Measurements from ENCODE around the gene ESRRG. TPM values are rescaled to one million over a fixed set of nuclear protein-coding genes. Genes with fewer than 3 reads are reported as not detected.

Gene ESRRG
- total RNA-seq, result not detected

- ChIA-PET CTCF (no interaction called here), POLR2A (no interaction called here)
- peaks cover 6% of the 10 kb centered on the region for H3K4me1 Mint-ChIP-seq
- H3K27ac Mint-ChIP-seq, result no peak within 1 kb of the TSS
- H3K36me3 Mint-ChIP-seq (ENCODE audit: low read depth), result no peaks in the 10 kb centered on the region
- no peak for DNase-seq
- intact Hi-C loops (cut with DNase I, micrococcal nuclease), result no loop called here
- H3K9me3 Mint-ChIP-seq (ENCODE audit: low read depth), result no peaks in the 10 kb centered on the region
- ATAC-seq, result no peak
- peaks cover 16% of the 10 kb centered on the region for H3K27me3 Mint-ChIP-seq
- no peak within 1 kb of the TSS for H3K4me3 Mint-ChIP-seq
Measured at GRCh38 chr1:216723274-216723780, at the start of gene ESRRG. TSS of gene ESRRG (minus strand) at chr1:216723429. CDS start at chr1:216723299, 130 bp downstream.

- Mint-ChIP-seq H3K9me3 (ENCODE audit: low read depth) (no peaks in the 10 kb centered on the region), H3K27me3 (no peaks in the 10 kb centered on the region), H3K36me3 (ENCODE audit: low read depth) (no peaks in the 10 kb centered on the region), H3K4me3 (no peak overlapping the region), H3K27ac (no peak overlapping the region), H3K4me1 (no peaks in the 10 kb centered on the region)
- DNase-seq (no peak), ATAC-seq (no peak)
- CTCF ChIA-PET, result interaction anchor here (0.7 kb wide), 1 partner anchor 1245 kb away, joined by 3 read pairs; no protein-coding TSS in a partner anchor
- POLR2A ChIA-PET, result no interaction called here
- intact Hi-C loops (cut with DNase I, micrococcal nuclease), result no loop called here
Measured at GRCh38 chr1:216771922-216772321, 48.7 kb upstream of the ESRRG start.

DNA sequence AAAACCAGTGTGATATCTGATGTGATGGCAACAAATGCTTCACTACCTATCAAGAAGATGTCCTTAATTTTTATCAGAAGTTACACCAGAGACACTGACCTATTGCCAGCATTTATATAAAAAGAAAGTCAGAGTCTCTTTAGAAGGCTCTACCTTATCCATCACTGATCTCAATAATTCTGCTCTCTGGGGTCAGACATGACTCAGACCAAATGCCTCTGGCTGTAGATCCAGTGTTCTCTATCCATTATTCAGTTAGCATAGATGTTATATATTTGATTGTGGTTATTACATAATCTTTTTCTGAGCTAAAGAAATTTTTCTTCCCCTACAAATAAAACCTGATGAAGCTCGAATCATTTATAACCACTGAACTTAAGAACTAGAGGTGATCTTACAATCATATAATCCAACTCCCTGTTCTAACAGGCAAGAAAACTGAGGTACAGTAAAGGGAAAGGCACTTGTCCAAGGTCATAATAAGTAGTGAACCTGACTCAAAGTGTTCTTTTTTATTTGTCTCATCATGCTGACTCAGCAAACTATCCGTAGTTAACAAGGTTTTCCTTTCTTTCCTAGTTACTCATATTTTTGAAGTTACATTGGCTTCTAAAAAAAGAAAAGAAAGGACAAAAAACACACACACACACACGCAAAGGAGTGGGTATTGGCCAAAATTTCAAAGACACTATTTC lies 43.6 kb upstream of the ESRRG start:
- no peaks in the 10 kb centered on the region for H3K4me1 Mint-ChIP-seq

GRCh38 chr1:216765346-216766300 lies 42.4 kb upstream of the ESRRG start:
- CTCF ChIA-PET, result no interaction called here
- no peaks in the 10 kb centered on the region for H3K4me1 Mint-ChIP-seq
- no peak for DNase-seq
- POLR2A ChIA-PET, result no interaction called here
- intact Hi-C loops (cut with DNase I, micrococcal nuclease), result no loop called here
- no peaks in the 10 kb centered on the region for H3K36me3 Mint-ChIP-seq (ENCODE audit: low read depth)
- H3K4me3 Mint-ChIP-seq, result no peak overlapping the region
- no peaks in the 10 kb centered on the region for H3K27me3 Mint-ChIP-seq
- no peak for ATAC-seq
- no peaks in the 10 kb centered on the region for H3K9me3 Mint-ChIP-seq (ENCODE audit: low read depth)
- H3K27ac Mint-ChIP-seq, result no peak overlapping the region

More for the DNA sequence above, 43.6 kb upstream of the ESRRG start:
- ATAC-seq (no peak), DNase-seq (no peak)
- CTCF ChIA-PET, result interaction anchor here (0.7 kb wide), 1 partner anchor 589 kb away, joined by 4 read pairs; no protein-coding TSS in a partner anchor
- Mint-ChIP-seq H3K27ac (no peak overlapping the region), H3K9me3 (ENCODE audit: low read depth) (no peaks in the 10 kb centered on the region), H3K27me3 (no peaks in the 10 kb centered on the region), H3K4me3 (no peak overlapping the region), H3K36me3 (ENCODE audit: low read depth) (no peaks in the 10 kb centered on the region)
- POLR2A ChIA-PET, result no interaction called here
- intact Hi-C loops (cut with DNase I, micrococcal nuclease), result no loop called here

- DNase-seq (no peak), ATAC-seq (no peak)
- ChIA-PET POLR2A (no interaction called here), CTCF (no interaction called here)
- no peaks in the 10 kb centered on the region for H3K9me3 Mint-ChIP-seq (ENCODE audit: low read depth)
- no peaks in the 10 kb centered on the region for H3K27me3 Mint-ChIP-seq
- H3K4me1 Mint-ChIP-seq, result no peaks in the 10 kb centered on the region
- intact Hi-C loops (cut with DNase I, micrococcal nuclease), result no loop called here
- H3K4me3 Mint-ChIP-seq, result no peak overlapping the region
- H3K27ac Mint-ChIP-seq, result no peak overlapping the region
- no peaks in the 10 kb centered on the region for H3K36me3 Mint-ChIP-seq (ENCODE audit: low read depth)
Measured at GRCh38 chr1:216758161-216758560, 34.9 kb upstream of the ESRRG start.

- H3K9me3 Mint-ChIP-seq (ENCODE audit: low read depth), result no peaks in the 10 kb centered on the region
- H3K36me3 Mint-ChIP-seq (ENCODE audit: low read depth), result no peaks in the 10 kb centered on the region
- POLR2A ChIA-PET, result no interaction called here
- no peak overlapping the region for H3K4me3 Mint-ChIP-seq
- H3K27me3 Mint-ChIP-seq, result no peaks in the 10 kb centered on the region
- CTCF ChIA-PET, result no interaction called here
- ATAC-seq, result no peak
- intact Hi-C loops (cut with DNase I, micrococcal nuclease), result no loop called here
- no peak for DNase-seq
- H3K27ac Mint-ChIP-seq, result no peak overlapping the region
- H3K4me1 Mint-ChIP-seq, result no peaks in the 10 kb centered on the region
Measured at GRCh38 chr1:216757110-216757509, 33.9 kb upstream of the ESRRG start.

GRCh38 chr1:216750961-216751360 lies 27.7 kb upstream of the ESRRG start:
- no peak overlapping the region for H3K4me3 Mint-ChIP-seq
- H3K9me3 Mint-ChIP-seq (ENCODE audit: low read depth), result no peaks in the 10 kb centered on the region
- no peaks in the 10 kb centered on the region for H3K4me1 Mint-ChIP-seq
- DNase-seq, result no peak
- ChIA-PET POLR2A (no interaction called here), CTCF (no interaction called here)
- no peak overlapping the region for H3K27ac Mint-ChIP-seq
- H3K36me3 Mint-ChIP-seq (ENCODE audit: low read depth), result no peaks in the 10 kb centered on the region
- no peak for ATAC-seq
- intact Hi-C loops (cut with DNase I, micrococcal nuclease), result loop anchor here in 1 of 2 experiments (5.0 kb wide), 1 partner anchor 996 kb away; no protein-coding TSS in a partner anchor
- H3K27me3 Mint-ChIP-seq, result no peaks in the 10 kb centered on the region

DNA sequence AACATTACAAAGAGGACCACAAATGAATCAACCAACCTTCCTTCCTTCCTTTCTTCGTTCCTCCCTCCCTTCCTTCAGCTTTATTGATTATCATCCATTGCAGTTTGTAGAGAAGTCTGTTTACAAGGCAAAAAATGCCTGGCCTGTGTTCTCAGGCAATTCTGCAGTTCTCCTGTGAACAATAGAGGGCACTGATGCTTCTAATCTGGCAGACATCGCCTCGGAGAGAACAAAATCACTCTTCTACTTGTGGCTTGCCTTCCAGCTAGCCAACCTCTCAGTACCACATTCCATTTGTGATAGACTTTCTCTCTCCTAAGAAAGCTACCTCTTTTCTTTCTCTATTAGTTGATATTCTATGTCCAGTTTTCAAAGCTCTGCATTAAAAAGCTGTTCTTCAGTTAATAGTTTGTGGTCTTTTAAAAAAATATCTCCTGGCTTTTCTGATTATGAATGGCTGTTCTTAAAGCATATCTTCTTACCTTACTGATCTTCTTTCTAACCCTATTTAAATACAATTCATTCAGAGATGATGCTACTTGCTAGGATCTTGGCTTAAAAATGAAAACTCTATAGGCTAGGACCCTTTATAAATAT lies 26.9 kb upstream of the ESRRG start:
- no peak overlapping the region for H3K4me3 Mint-ChIP-seq
- ATAC-seq (no peak), DNase-seq (no peak)
- POLR2A ChIA-PET, result no interaction called here
- no peaks in the 10 kb centered on the region for H3K36me3 Mint-ChIP-seq (ENCODE audit: low read depth)
- H3K9me3 Mint-ChIP-seq (ENCODE audit: low read depth), result no peaks in the 10 kb centered on the region
- intact Hi-C loops (cut with DNase I, micrococcal nuclease), result loop anchor here in 1 of 2 experiments (5.0 kb wide), 1 partner anchor 997 kb away; no protein-coding TSS in a partner anchor
- CTCF ChIA-PET, result interaction anchor here (0.6 kb wide), 1 partner anchor 334 kb away, joined by 3 read pairs; no protein-coding TSS in a partner anchor
- no peak overlapping the region for H3K27ac Mint-ChIP-seq
- no peaks in the 10 kb centered on the region for H3K27me3 Mint-ChIP-seq
- H3K4me1 Mint-ChIP-seq, result no peaks in the 10 kb centered on the region

DNA sequence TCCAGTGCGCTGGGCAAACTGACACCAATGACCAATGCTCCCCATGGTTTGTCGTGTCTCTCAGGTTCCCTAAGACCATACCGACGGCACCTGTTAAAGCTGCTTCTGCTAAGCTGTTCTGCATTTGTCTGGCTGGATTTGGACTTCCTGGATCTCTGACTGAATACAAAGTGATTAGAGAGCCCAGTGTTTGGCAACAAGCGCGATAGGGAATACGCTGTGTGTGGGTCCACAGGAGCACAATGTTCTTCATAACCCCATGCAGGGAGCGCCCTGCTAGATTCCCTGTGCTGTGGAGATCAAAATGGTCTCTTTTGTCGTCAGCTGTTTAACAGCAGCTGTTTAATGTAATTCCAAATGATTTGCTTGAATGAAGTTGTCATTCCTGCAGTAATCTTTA lies 26.0 kb upstream of the ESRRG start:
- CTCF ChIA-PET, result no interaction called here

GRCh38 chr1:216742625-216743024 lies 19.4 kb upstream of the ESRRG start:
- POLR2A ChIA-PET, result no interaction called here
- Mint-ChIP-seq H3K27me3 (no peaks in the 10 kb centered on the region), H3K9me3 (ENCODE audit: low read depth) (peaks cover 2% of the 10 kb centered on the region), H3K4me1 (no peaks in the 10 kb centered on the region), H3K27ac (no peak overlapping the region), H3K4me3 (no peak overlapping the region), H3K36me3 (ENCODE audit: low read depth) (no peaks in the 10 kb centered on the region)
- intact Hi-C loops (cut with DNase I, micrococcal nuclease), result no loop called here
- DNase-seq, result no peak
- no peak for ATAC-seq
- CTCF ChIA-PET, result no interaction called here

More for the DNA sequence above, 26.0 kb upstream of the ESRRG start:
- POLR2A ChIA-PET, result no interaction called here
- H3K27me3 Mint-ChIP-seq, result no peaks in the 10 kb centered on the region
- no peaks in the 10 kb centered on the region for H3K4me1 Mint-ChIP-seq
- no peak overlapping the region for H3K4me3 Mint-ChIP-seq
- H3K27ac Mint-ChIP-seq, result no peak overlapping the region
- H3K9me3 Mint-ChIP-seq (ENCODE audit: low read depth), result no peaks in the 10 kb centered on the region
- no peak for ATAC-seq
- no peaks in the 10 kb centered on the region for H3K36me3 Mint-ChIP-seq (ENCODE audit: low read depth)
- DNase-seq, result no peak
- intact Hi-C loops (cut with DNase I, micrococcal nuclease), result no loop called here

- H3K4me1 Mint-ChIP-seq, result no peaks in the 10 kb centered on the region
- CTCF ChIA-PET, result no interaction called here
- intact Hi-C loops (cut with DNase I, micrococcal nuclease), result no loop called here
- peaks cover 2% of the 10 kb centered on the region for H3K9me3 Mint-ChIP-seq (ENCODE audit: low read depth)
- no peak for ATAC-seq
- H3K36me3 Mint-ChIP-seq (ENCODE audit: low read depth), result no peaks in the 10 kb centered on the region
- POLR2A ChIA-PET, result interaction anchor here (0.6 kb wide), 1 partner anchor 1748 kb away, joined by 3 read pairs; no protein-coding TSS in a partner anchor
- no peak for DNase-seq
- no peak overlapping the region for H3K27ac Mint-ChIP-seq
- H3K27me3 Mint-ChIP-seq, result no peaks in the 10 kb centered on the region
- no peak overlapping the region for H3K4me3 Mint-ChIP-seq
Measured at GRCh38 chr1:216740331-216740730, 17.1 kb upstream of the ESRRG start.

Measured in activated CD4-positive, alpha-beta T cell treated with anti-CD3 and anti-CD28 coated beads for 36 hours (primary cell).